DOHH2 (cell line): ENCODE data around the gene SORBS1.

Experiments used
- H3F3A ChIP-seq: fragments of 200-600 bp; sonication (generic), shearing (Covaris generic); 2 replicates; pipeline ENCODE4 v1.6.0; 2016; ENCODE audit warnings: antibody characterized with exemption, mild to moderate bottlenecking; ENCODE audit not compliant: control insufficient read depth, insufficient read depth
- H3K27ac ChIP-seq: fragments of 200-600 bp; sonication (generic); 2 replicates; pipeline ENCODE4 v1.5.1; 2014; ENCODE audit warnings: low read depth, mild to moderate bottlenecking, low read length, moderate library complexity
- H3K27me3 ChIP-seq: fragments of 200-600 bp; sonication (generic); 2 replicates; pipeline ENCODE4 v1.6.1; 2014; ENCODE audit warnings: mild to moderate bottlenecking, low read length, mixed read lengths; ENCODE audit not compliant: control insufficient read depth
- H3K36me3 ChIP-seq: fragments of 200-600 bp; sonication (generic); 2 replicates; pipeline ENCODE4 v1.6.1; 2014; ENCODE audit warnings: mild to moderate bottlenecking, low read length, moderate library complexity, mixed read lengths; ENCODE audit not compliant: control insufficient read depth
- H3K4me1 ChIP-seq: fragments of 200-600 bp; sonication (generic); 2 replicates; pipeline ENCODE4 v1.6.1; 2014; ENCODE audit warnings: mild to moderate bottlenecking, low read length, mixed read lengths; ENCODE audit not compliant: control insufficient read depth
- H3K4me2 ChIP-seq: fragments of 200-600 bp; sonication (generic); 2 replicates; pipeline ENCODE4 v1.6.0; 2014; ENCODE audit warnings: mild to moderate bottlenecking, low read length, moderate library complexity
- H3K4me3 ChIP-seq: fragments of 200-600 bp; sonication (generic); 2 replicates; pipeline ENCODE4 v1.5.1; 2014; ENCODE audit warnings: mild to moderate bottlenecking, low read length, mixed read lengths
- H3K79me2 ChIP-seq: fragments of 200-600 bp; sonication (generic); 2 replicates; pipeline ENCODE4 v1.6.1; 2014; ENCODE audit warnings: mild to moderate bottlenecking, low read length, mixed read lengths; ENCODE audit not compliant: control insufficient read depth
- H3K9me2 ChIP-seq: fragments of 200-600 bp; sonication (generic); replicated peaks from 2 replicates; pipeline ENCODE4 v1.6.1; 2014; ENCODE audit warnings: mild to moderate bottlenecking, low read length, mixed read lengths; ENCODE audit not compliant: control insufficient read depth
- H3K9me3 ChIP-seq: fragments of 200-600 bp; sonication (generic); 2 replicates; pipeline ENCODE4 v1.6.1; 2014; ENCODE audit warnings: antibody characterized with exemption, low read length, mixed read lengths; ENCODE audit not compliant: control insufficient read depth, insufficient read depth
- H4K20me1 ChIP-seq: fragments of 200-600 bp; sonication (generic); 2 replicates; pipeline ENCODE4 v1.6.0; 2014; ENCODE audit warnings: low read depth, mild to moderate bottlenecking, antibody characterized with exemption, low read length, moderate library complexity; ENCODE audit not compliant: control insufficient read depth, insufficient read depth
- CTCF ChIP-seq: fragments of 200-600 bp; sonication (generic); IDR thresholded peaks from one replicate; pipeline ENCODE4 v1.5.1; 2014; ENCODE audit warnings: antibody characterized with exemption, mild to moderate bottlenecking, low read depth, low read length; ENCODE audit not compliant: poor library complexity, severe bottlenecking
- EZH2phosphoT487 ChIP-seq: fragments of 200-600 bp; sonication (generic); IDR thresholded peaks from 2 replicates; pipeline ENCODE4 v1.6.1; 2017; ENCODE audit warnings: borderline replicate concordance, mild to moderate bottlenecking, antibody characterized with exemption, low read length, moderate library complexity, mixed read lengths

The SORBS1 gene

GRCh38 chr10:95530561-95530960 is 30.6 kb downstream of the SORBS1 start:
- H3K4me2 ChIP-seq: no peak overlapping the region
- H3K9me2 ChIP-seq: no peaks in the 10 kb centered on the region
- H3K27ac ChIP-seq: no peak overlapping the region
- H3K79me2 ChIP-seq: no peaks in the 10 kb centered on the region
- H4K20me1 ChIP-seq: no peaks in the 10 kb centered on the region
- peaks cover 3% of the 10 kb centered on the region for H3K27me3 ChIP-seq
- no peaks in the 10 kb centered on the region for H3K36me3 ChIP-seq
- H3K4me1 ChIP-seq: no peaks in the 10 kb centered on the region
- TF ChIP-seq EZH2phosphoT487: no peak
- H3F3A ChIP-seq: no peaks in the 10 kb centered on the region
- H3K9me3 ChIP-seq: no peaks in the 10 kb centered on the region
- no peak overlapping the region for H3K4me3 ChIP-seq

GRCh38 chr10:95530029-95530428 is 31.1 kb downstream of the SORBS1 start:
- Histone ChIP-seq H3K4me1 (no peaks in the 10 kb centered on the region), H3K27ac (no peak overlapping the region), H4K20me1 (no peaks in the 10 kb centered on the region), H3F3A (no peaks in the 10 kb centered on the region), H3K9me3 (no peaks in the 10 kb centered on the region), H3K4me2 (no peak overlapping the region), H3K27me3 (peaks cover 3% of the 10 kb centered on the region), H3K36me3 (no peaks in the 10 kb centered on the region), H3K9me2 (no peaks in the 10 kb centered on the region), H3K79me2 (no peaks in the 10 kb centered on the region), H3K4me3 (no peak overlapping the region)
- TF ChIP-seq EZH2phosphoT487: no peak
- TF ChIP-seq CTCF: no peak

- H3K4me3 ChIP-seq: no peak overlapping the region
- H3F3A ChIP-seq: no peaks in the 10 kb centered on the region
- no peaks in the 10 kb centered on the region for H3K4me1 ChIP-seq
- no peaks in the 10 kb centered on the region for H4K20me1 ChIP-seq
- H3K79me2 ChIP-seq: no peaks in the 10 kb centered on the region
- TF ChIP-seq EZH2phosphoT487 (no peak), CTCF (no peak)
- H3K4me2 ChIP-seq: no peak overlapping the region
- no peaks in the 10 kb centered on the region for H3K9me3 ChIP-seq
- H3K9me2 ChIP-seq: no peaks in the 10 kb centered on the region
- H3K36me3 ChIP-seq: no peaks in the 10 kb centered on the region
- peaks cover 19% of the 10 kb centered on the region for H3K27me3 ChIP-seq
- no peak overlapping the region for H3K27ac ChIP-seq
Measured at GRCh38 chr10:95526044-95526443, 35.1 kb downstream of the SORBS1 start.

GRCh38 chr10:95525033-95525418 is 36.1 kb downstream of the SORBS1 start:
- Histone ChIP-seq H3K4me2 (no peak overlapping the region), H4K20me1 (no peaks in the 10 kb centered on the region), H3K9me3 (no peaks in the 10 kb centered on the region), H3K27me3 (peaks cover 19% of the 10 kb centered on the region), H3K4me1 (no peaks in the 10 kb centered on the region), H3K9me2 (no peaks in the 10 kb centered on the region), H3K36me3 (no peaks in the 10 kb centered on the region), H3K27ac (no peak overlapping the region), H3K79me2 (no peaks in the 10 kb centered on the region), H3K4me3 (no peak overlapping the region), H3F3A (no peaks in the 10 kb centered on the region)
- TF ChIP-seq CTCF: no peak
- no peak for TF ChIP-seq EZH2phosphoT487
